Pons (tissue), 1 donor: Measurements from ENCODE around the gene FBXO30.

ENCODE experiments used
- DNase-seq: peaks from one replicate; pipeline ENCODE4 v3.0.0-alpha.2; 2016; ENCODE audit warnings: low spot score

The FBXO30 gene

DNA sequence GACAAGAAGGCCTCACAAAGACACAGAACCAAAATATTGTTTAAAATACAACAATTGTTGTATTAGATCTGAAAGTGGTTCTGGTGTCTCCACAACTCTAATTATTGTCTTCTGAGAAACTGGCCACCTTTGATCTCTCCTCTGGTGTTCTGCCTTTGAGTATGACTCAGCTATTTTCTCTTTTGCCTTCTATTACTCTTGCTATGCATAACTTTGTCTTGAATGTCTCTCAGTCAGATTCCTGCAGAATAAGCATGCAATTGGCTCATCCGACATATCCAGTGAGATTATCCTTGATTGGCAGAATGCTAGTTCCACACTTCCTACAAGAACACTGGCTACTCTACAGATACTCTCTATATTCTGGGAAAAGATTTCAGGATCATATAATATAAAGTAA, 65.0 kb downstream of the FBXO30 start:
- DNase-seq: peak; percentile 9

- no peak for DNase-seq
Observed at GRCh38 chr6:145745861-145746260, 68.7 kb downstream of the FBXO30 start.

DNA sequence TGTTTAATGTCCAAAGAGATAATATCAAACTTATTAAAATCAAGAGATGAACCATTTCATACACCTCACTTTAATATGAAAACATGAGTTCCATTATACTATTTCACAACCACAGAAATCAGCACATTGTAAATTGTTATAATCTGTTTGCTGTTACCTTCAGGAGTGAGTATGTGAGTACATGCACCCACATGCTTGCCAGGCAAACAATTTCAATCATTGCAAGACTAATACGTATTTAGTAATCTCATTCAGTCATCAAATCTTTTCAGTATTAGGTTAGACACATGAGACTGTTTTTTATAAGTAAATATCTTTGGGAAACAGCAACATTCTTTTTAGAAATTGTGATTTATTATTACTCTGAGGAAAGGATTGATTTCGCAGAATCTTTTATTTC, 70.0 kb downstream of the FBXO30 start:
- no peak for DNase-seq
